MCF 10A (cell line): ENCODE results near the gene RMI2. TPM values are rescaled to one million over a fixed set of nuclear protein-coding genes. Genes with fewer than 3 reads are reported as not detected.

ENCODE experiments used
- BruUV-seq: library from RNA; stranded (reverse); fragments of 400-500 nt; replicated peaks from 2 replicates; lab custom pipeline; 2021; lab: Mats Ljungman, UMichigan
- CTCF ChIA-PET: fragments of 300-600 bp; sonication (Branson Sonifier 250); formaldehyde crosslinking; extraction: SDS; loops from one replicate; lab custom pipeline; 2021; ENCODE audit warnings: antibody characterized with exemption, inconsistent platforms; lab: Yijun Ruan, JAX
- POLR2A ChIA-PET: fragments of 300-600, 350-650 bp; sonication (Branson Sonifier 250); formaldehyde crosslinking; extraction: SDS; loops from one replicate; lab custom pipeline; 2020; ENCODE audit warnings: antibody characterized with exemption, inconsistent platforms; lab: Yijun Ruan, JAX
- DNase-seq: peaks from one replicate; pipeline ENCODE4 v3.0.0-alpha.2; 2018; ENCODE audit not compliant: unreplicated experiment
- H3K27ac Mint-ChIP-seq: one replicate; pipeline ENCODE4 v1.8.0; 2022; ENCODE audit warnings: mild to moderate bottlenecking, low read depth, mixed read lengths; ENCODE audit not compliant: unreplicated experiment
- H3K27me3 Mint-ChIP-seq: one replicate; pipeline ENCODE4 v1.8.0; 2022; ENCODE audit warnings: mixed read lengths; ENCODE audit not compliant: insufficient read depth, unreplicated experiment
- H3K36me3 Mint-ChIP-seq: one replicate; pipeline ENCODE4 v1.8.0; 2022; ENCODE audit warnings: mild to moderate bottlenecking, moderate library complexity, mixed read lengths; ENCODE audit not compliant: insufficient read depth, unreplicated experiment
- H3K4me1 Mint-ChIP-seq: one replicate; pipeline ENCODE4 v1.8.0; 2022; ENCODE audit warnings: mixed read lengths; ENCODE audit not compliant: insufficient read depth, unreplicated experiment
- H3K4me3 Mint-ChIP-seq: one replicate; pipeline ENCODE4 v1.8.0; 2022; ENCODE audit warnings: mild to moderate bottlenecking, moderate library complexity, mixed read lengths; ENCODE audit not compliant: unreplicated experiment
- H3K9me3 Mint-ChIP-seq: one replicate; pipeline ENCODE4 v1.8.0; 2022; ENCODE audit warnings: mixed read lengths; ENCODE audit not compliant: unreplicated experiment
- intact Hi-C: fragments of 100-400 bp; cut with micrococcal nuclease; formaldehyde crosslinking; loops from 2 replicates; pipeline ENCODE4 v1.14.1; 2022
- total RNA-seq: library from RNA; stranded (reverse); gene quantifications from 2 replicates; pipeline ENCODE4 v1.2.3, GENCODE V29; 2022
- TF ChIP-seq, protein P1 (sequence below): fragments of 200-600 bp; IDR thresholded peaks from one replicate; pipeline ENCODE4 v1.8.0; 2022; ENCODE audit warnings: antibody characterized with exemption, mild to moderate bottlenecking; ENCODE audit not compliant: unreplicated experiment

Gene RMI2
- total RNA-seq, 1 experiment from 2014 or later = 6.6 TPM

DNA sequence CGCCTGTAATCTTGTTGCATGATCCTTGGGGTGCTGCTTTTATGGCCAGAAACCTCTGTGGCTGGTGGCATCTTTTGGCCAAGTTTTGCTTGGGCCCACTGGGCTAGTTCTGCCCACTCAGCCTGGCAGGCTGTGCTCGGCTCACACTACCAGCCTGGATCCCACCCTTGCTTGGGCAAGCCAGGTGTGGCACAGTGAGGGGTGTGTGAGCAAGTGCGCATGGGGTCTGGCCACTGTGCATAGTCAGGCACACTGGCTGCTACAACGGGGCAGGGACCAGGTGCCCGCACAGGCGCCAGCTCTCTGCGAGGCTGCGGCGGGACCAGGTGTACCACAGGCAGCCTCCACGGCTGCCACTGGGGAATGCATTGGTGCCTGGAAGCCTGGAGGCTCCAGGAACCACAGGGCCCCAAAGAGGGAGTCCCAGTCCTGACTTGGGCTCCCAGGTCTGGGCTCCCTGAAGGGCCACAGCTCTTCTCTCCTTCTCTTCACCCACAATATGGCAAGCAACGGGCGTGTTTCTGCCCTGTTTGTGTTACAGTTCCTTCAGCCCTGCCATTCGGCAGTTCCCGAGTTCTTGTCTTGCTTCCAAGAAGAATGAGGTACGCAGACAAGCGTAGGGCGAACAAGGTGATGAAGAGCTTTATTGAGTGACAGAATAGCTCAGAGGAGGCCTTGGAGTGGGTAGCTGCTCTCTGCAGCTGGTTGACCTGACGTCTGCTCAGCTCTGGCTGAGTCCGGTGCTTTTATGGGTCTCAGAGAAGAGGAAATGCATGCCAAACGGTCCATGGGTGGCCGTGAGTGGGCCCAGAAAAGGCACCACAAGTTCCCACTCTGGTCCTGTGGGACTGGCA is 37.4 kb upstream of the RMI2 start:
- Mint-ChIP-seq H3K36me3 (peaks cover 4% of the 10 kb centered on the region), H3K4me3 (no peak overlapping the region), H3K27ac (no peak overlapping the region), H3K4me1 (peaks cover 9% of the 10 kb centered on the region), H3K27me3 (no peaks in the 10 kb centered on the region), H3K9me3 (no peaks in the 10 kb centered on the region)
- intact Hi-C loops = no loop called here
- ChIA-PET POLR2A (interaction anchor here (0.6 kb wide), 2 partner anchors 37 to 159 kb away, joined by 3 to 4 read pairs; partner anchors contain the start of gene RMI2), CTCF (interaction anchor here (0.5 kb wide), 1 partner anchor 673 kb away, joined by 6 read pairs; no protein-coding TSS in a partner anchor)
- DNase-seq = no peak
- TF ChIP-seq, protein P1, sequence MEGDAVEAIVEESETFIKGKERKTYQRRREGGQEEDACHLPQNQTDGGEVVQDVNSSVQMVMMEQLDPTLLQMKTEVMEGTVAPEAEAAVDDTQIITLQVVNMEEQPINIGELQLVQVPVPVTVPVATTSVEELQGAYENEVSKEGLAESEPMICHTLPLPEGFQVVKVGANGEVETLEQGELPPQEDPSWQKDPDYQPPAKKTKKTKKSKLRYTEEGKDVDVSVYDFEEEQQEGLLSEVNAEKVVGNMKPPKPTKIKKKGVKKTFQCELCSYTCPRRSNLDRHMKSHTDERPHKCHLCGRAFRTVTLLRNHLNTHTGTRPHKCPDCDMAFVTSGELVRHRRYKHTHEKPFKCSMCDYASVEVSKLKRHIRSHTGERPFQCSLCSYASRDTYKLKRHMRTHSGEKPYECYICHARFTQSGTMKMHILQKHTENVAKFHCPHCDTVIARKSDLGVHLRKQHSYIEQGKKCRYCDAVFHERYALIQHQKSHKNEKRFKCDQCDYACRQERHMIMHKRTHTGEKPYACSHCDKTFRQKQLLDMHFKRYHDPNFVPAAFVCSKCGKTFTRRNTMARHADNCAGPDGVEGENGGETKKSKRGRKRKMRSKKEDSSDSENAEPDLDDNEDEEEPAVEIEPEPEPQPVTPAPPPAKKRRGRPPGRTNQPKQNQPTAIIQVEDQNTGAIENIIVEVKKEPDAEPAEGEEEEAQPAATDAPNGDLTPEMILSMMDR = no peak
- BruUV-seq = no TSS peak

DNA sequence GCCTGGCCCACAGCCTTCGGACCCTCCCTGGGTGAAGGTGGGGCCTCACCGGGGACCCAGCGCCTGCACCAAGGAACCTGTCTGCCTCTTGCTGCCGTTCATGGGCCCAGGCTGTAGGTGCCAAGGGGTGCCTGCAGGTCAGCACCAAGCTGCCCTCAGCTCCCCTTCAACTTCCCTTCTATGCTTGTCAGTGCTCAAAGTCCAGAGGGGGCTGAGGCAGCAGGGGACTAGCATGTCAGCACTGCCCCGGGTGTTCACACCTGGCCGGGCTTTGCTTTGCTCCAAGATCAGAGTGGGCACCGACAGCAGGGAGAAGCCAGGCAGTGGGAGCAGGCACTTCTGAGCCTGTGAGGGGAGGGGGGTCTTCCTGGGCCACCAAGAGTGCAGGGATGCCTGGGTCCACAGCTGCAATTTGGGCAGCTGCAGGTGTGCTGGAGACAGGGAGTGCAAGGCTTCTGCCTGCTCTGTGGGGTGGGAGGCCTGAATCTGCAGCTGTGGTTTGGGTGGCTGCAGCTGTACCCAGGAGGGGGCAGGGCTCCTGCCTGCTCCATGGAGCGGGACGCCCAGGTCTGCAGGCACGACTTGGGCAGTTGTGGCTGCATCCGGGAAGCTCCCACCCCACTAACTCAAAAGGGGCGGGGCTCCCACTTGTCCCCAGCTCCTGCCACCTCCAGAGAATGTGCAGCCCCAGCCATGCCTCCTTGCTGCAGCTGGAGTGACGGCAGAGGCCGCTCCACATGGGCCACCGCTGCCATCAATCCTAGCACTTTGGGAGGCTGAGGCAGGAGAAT is 36.6 kb upstream of the RMI2 start:
- Mint-ChIP-seq H3K4me1 (peaks cover 13% of the 10 kb centered on the region), H3K36me3 (peaks cover 6% of the 10 kb centered on the region), H3K4me3 (no peak overlapping the region), H3K27me3 (no peaks in the 10 kb centered on the region), H3K27ac (no peak overlapping the region), H3K9me3 (no peaks in the 10 kb centered on the region)
- POLR2A ChIA-PET = no interaction called here
- intact Hi-C loops = no loop called here
- TF ChIP-seq, protein P1 = no peak
- CTCF ChIA-PET = interaction anchor here (0.5 kb wide), 1 partner anchor 673 kb away, joined by 6 read pairs; no protein-coding TSS in a partner anchor
- no TSS peak for BruUV-seq
- no peak for DNase-seq

DNA sequence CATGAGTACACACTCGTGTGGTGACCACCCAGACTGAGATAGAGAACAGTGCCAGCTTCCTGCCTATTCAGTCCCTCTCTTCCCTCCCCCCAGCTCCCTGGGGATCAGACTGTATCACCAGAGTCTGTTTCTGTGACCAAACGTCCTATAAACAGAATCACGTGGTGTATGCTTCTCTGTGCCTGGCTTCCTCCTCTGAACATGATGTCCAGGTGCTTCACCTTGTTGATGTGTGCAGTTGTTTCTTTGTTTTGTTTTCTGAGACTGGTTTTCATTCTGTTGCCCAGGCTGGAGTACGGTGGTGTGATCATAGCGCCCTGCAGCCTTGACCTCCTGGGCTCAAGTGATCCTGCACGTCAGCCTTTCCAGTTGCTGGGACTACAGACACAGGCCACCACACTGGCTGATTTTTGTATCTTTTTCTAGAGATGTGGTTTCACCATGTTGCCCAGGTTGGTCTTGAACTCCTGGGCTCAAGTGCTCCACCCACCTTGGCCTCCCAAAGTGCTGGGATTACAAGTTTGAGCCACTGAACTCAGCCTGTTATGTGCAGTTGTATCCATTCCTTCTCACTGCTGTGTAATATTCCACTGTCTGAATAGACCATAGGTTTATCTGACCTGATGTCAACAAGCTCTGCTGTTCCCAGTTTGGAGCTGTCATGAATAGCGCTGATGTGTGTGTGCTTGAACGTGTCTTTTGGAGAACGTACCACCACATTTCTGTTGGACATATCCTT is 35.2 kb upstream of the RMI2 start:
- Mint-ChIP-seq H3K4me3 (no peak overlapping the region), H3K36me3 (peaks cover 6% of the 10 kb centered on the region), H3K9me3 (no peaks in the 10 kb centered on the region), H3K4me1 (peaks cover 13% of the 10 kb centered on the region), H3K27ac (no peak overlapping the region), H3K27me3 (no peaks in the 10 kb centered on the region)
- no peak for DNase-seq
- intact Hi-C loops = no loop called here
- POLR2A ChIA-PET = no interaction called here
- CTCF ChIA-PET = interaction anchor here (1.1 kb wide), 1 partner anchor 9 kb away, joined by 4 read pairs; no protein-coding TSS in a partner anchor
- TF ChIP-seq, protein P1 = no peak
- BruUV-seq = no TSS peak
